ENCODE measurements around the gene FAM168A.

The FAM168A gene

DNA sequence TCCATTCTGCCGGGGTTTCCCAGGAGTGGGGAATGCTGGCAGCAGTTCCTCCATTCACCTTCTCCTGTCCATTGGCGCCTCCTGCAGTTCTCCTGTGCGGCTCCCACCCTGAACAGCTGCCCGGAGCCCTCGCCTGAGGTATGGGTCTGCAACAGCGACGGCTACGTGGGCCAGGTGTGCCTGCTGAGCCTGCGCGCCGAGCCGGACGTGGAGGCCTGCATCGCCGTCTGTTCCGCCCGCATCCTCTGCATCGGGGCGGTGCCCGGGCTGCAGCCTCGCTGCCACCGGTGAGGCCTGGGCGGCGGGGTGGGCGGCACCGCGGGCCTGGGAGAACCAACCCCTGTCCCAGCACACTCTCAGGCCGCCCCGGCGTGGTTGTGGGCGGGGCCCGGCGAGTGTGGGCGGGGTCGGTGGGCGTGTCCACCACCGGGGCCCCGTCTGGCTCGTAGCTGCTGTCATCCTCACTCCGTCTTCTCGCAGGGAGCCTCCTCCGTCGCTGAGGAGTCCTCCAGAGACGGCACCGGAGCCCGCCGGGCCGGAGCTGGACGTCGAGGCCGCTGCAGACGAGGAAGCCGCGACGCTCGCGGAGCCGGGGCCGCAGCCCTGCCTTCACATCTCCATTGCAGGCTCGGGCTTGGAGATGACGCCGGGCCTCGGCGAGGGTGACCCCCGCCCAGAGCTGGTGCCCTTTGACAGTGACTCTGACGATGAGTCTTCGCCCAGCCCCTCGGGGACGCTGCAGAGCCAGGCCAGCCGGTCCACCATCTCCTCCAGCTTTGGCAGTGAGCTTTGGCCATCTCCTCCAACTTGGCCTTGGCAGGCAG is 235.7 kb downstream of the FAM168A start:
- DNase-seq: no peak

DNA sequence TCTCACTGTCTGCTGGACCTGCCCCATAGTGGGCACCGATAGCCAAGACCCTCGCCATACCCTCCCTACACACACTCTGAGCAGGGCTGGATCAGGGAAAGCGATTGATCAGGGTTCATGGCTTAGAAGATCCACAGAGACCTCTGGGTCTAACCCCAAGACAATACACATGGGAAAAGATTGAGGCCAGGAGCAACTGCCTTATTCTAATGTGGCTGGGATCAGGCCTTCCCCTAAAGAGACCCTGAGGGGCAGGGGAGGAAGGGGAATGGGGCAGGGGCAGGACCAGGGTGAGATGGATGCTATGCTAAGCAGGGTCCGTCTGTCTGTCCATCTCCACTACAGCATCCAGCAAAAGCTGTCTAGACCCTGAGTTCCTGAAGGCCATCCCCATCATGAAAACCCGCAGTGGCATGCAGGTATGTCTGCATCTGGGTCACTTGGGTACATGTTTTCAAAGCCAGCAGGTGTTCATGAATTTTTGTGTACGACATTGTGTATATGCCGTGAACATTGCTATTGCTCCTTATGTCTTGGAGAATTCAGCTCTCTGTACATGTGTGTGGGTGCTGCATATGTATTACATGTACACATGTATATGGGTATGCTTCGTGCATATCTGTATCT is 237.1 kb downstream of the FAM168A start:
- no peak for DNase-seq

DNA sequence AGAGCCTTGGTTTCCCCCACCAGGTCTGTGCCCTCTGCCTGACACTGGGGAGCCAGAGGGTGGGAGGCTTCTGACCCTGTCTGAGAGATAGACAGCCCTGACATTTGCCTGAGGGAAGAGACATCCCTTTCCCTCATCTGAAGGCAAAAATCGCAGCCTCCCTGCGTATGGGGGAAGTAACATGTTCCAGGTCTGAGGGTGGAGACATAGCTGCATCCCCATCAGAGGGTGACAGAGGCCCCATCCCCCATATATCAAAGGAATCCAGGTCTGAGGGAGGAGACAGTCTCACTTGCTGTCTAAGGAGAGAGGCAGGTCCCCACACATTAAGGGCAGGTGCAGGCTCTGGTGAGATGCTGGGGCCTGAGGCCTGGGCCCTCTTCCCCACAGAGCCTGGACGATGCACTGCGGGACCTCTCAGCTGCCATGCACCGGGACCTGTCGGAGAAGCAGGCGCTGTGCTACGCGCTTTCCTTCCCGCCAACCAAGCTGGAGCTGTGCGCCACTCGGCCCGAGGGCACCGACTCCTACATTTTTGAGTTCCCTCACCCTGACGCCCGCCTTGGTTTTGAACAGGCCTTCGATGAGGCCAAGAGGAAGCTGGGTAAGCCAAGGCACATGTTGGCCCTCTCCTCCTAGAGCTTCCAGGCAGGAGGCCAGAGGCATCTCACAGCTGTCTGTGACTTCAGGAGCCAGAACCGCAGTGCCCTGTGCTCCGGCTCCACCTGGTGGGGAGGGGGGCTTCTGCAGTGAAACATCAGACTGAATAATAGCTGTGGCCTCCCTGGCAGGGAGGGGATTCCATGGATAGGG is 237.8 kb downstream of the FAM168A start:
- no peak for DNase-seq

DNA sequence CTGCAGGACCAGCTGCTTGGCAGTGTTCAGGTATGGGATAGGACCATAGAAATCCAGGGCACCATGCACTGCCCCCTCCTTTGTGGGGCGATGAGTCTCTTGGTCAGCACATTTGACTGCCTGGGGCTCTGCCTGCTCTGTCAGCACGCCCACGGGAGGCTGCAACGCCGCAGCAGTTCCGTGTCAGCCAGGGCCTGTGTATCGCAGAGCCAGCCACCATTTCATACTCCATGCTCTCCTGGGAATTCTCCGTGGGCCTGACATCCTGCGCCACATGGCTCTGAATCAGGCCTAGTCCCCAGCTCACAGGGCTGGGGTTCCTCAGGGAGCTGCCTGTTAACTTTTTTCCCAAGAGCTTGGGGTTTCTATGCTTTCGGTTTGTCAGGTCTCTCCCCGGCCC is 238.6 kb downstream of the FAM168A start:
- no peak for DNase-seq

DNA sequence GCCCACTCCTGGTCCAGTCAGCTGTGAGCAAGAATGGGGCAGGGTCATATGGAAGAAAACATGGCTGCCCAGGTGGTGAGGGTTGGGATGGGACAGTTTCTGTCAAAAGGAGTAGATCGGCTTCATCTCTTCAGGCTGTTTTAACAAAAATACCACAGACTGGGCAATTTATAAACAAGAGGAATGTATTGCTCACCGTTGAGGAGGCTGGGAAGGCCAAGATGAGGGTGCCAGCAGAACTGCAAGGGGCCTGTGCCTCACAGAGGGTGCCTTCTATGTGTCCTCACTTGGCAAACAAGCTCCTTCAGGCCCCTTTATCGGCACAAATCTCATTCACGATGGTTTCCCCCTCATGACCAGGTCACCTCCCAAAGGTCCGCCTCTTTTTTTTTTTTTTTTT is 239.8 kb downstream of the FAM168A start:
- no peak for DNase-seq

DNA sequence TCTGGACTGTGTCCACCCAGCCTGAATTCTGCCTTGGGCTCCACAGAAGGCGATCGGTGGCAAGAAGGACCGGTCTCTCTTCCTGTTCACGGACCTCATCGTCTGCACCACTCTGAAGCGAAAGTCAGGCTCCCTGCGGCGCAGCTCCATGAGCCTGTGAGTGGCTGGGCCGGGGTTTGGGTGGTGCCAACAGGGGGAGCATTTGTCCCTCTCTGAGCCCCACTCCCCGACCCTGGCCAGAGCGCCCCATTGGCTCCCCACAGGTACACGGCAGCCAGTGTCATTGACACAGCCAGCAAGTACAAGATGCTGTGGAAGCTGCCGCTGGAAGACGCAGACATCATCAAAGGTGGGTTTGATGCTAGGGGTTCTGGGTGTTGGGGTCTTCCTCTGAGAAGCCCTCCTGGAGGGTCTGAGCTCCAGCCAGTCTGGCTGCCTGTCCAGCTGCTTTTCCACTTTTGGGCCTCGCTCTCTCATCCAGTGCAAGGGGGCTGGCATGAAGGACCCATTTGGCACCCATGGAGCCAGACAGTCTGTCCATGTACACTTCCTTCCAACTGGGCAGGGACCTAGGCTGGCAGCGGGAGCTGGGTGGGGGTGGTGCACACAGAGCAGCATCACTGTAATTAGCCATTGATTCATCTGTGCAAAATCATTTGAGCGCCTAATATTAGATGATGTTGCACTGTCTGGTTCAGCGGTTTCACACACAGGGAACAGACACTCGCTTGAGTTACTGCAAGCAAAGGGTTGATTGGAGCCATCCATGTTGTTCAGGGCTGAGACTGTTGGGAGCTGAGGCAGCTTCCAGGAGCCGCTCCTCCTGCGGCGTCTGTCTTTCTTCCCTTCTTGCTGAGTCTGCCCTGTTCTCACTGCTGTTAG is 240.7 kb downstream of the FAM168A start:
- no peak for DNase-seq

DNA sequence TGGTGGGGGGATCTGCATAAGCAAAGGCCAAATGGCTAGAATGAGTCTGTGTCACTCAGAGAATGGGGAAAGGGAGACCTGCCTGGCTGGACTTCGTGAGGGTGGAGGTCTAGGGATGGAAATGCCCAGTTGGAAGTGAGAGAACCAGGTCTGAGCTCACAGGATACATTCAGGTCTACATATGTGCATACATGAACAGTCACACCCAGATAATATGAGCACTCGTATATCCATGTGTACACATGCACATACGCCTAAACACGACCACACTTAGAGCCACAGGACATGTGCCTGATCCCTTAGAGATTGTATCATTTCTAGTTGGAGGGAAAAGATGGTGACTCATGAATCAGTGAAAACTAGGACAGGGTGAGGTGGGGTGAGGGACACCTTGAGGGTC is 242.8 kb downstream of the FAM168A start:
- no peak for DNase-seq

DNA sequence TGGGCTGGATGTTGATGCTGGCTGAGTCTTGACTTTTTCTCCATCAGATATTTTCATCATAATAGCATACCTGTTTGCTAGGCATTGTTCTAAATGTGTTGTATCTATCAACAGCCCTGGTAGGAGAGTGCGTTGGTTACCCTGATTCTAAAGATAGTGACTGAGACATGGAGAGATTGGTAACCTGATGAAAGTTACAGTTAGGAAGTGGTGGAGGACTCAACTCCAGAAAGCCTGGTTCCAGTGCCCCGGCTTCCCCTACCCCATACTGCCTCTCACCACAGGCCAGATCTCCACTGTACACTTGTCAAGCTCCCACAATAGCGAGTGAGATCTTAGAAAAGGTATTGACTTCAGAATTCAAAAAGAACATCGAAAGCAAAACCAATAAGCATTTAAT is 244.5 kb downstream of the FAM168A start:
- DNase-seq: no peak

DNA sequence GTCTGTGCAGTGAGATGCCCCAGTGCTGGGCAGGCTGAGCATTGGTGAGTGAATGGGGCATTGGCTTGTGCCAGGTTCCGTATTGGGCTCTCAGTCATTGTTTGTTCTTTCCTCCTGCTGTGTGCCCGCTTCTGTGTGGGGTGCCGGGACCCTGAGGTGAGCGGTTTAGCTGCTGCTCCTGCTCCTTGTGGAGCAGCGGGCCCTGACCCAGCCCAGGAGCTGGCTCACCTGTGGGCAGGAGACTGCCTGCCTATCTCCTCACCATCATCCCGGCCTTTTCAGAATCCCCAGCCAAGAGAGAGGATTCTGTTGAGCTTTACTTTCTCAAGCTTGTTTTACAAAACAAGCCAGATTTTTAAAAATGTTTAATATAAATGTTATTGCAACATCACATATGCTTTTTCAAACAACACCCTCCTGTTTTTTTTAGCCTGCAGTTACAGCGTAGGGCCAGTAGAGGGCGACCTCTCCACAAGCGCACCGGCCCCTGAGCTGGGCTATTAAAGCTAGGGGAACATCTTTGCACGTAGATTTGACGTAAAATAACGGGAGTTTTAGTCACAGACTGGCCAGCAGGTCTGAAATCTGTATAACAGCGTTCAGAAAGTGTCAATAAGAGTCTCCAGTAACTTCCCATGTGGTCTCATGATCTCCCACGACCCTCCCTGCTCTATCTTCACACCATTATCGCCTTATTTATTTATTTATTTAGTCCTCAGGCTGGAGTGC is 246.8 kb downstream of the FAM168A start:
- DNase-seq: peak; percentile 78

Measured in DMS79 treated with DMSO at 0.1 percent for 48 hours (cell line).